GOT3 (cell line): ENCODE results near the gene C1orf53.
"Not testable (repeated sequence)": the region's sequence is repeated elsewhere in the genome, so short reads cannot be mapped to it uniquely, and the experiment has no call there.

Experiments used
- DNase-seq: peaks from one replicate; lab custom pipeline; 2025; ENCODE audit warnings: mixed read lengths; lab: John Stamatoyannopoulos, UW

The C1orf53 gene

GRCh38 chr1:197921235-197922069 is 19.0 kb downstream of the C1orf53 start:
- DNase-seq, result no peak

GRCh38 chr1:197922070-197922390 is 19.6 kb downstream of the C1orf53 start:
- DNase-seq, result no peak

GRCh38 chr1:197923038-197923437 is 20.6 kb downstream of the C1orf53 start:
- no peak for DNase-seq

- DNase-seq, result no peak
Observed at GRCh38 chr1:197924516-197925123, 22.2 kb downstream of the C1orf53 start.

GRCh38 chr1:197927908-197928665 is 25.7 kb downstream of the C1orf53 start:
- DNase-seq, result no peak

- no peak for DNase-seq
Observed at GRCh38 chr1:197928849-197929336, 26.5 kb downstream of the C1orf53 start.

- no peak for DNase-seq
Observed at GRCh38 chr1:197933016-197933415, 30.6 kb downstream of the C1orf53 start.

- DNase-seq, result no peak
Observed at GRCh38 chr1:197933647-197934046, 31.2 kb downstream of the C1orf53 start.

GRCh38 chr1:197937381-197937780 is 35.0 kb downstream of the C1orf53 start:
- no peak for DNase-seq

- DNase-seq, result no peak
Observed at GRCh38 chr1:197937892-197938291, 35.5 kb downstream of the C1orf53 start.

GRCh38 chr1:197939159-197939980 is 36.9 kb downstream of the C1orf53 start:
- DNase-seq, result not testable (repeated sequence)

- DNase-seq, result no peak
Observed at GRCh38 chr1:197942042-197942441, 39.6 kb downstream of the C1orf53 start.

- DNase-seq, result no peak
Observed at GRCh38 chr1:197944485-197944884, 42.1 kb downstream of the C1orf53 start.

- DNase-seq, result no peak
Observed at GRCh38 chr1:197948926-197949899, 46.8 kb downstream of the C1orf53 start.

- no peak for DNase-seq
Observed at GRCh38 chr1:197951089-197951488, 48.7 kb downstream of the C1orf53 start.

GRCh38 chr1:197951617-197952175 is 49.3 kb downstream of the C1orf53 start:
- DNase-seq, result no peak

- not testable (repeated sequence) for DNase-seq
Observed at GRCh38 chr1:197953472-197953871, 51.0 kb downstream of the C1orf53 start.

- no peak for DNase-seq
Observed at GRCh38 chr1:197954718-197955418, 52.4 kb downstream of the C1orf53 start.
